Limb (tissue), 2 donors: ENCODE measurements around the gene SHMT2.

Source experiments
- DNase-seq, 2 donors: peaks; one replicate each; pipeline ENCODE4 v3.0.0-alpha.2; 2016; ENCODE audit errors: extremely low spot score in 2 of 2

Gene SHMT2

GRCh38 chr12:57229634-57230380, at the start of gene SHMT2:
Gene SHMT2, plus strand, starts transcription at chr12:57229711. Its CDS starts 68 bp downstream, at chr12:57229779.
- DNase-seq = peak; percentile 93 to 99

GRCh38 chr12:57180321-57180989, 49.1 kb upstream of the SHMT2 start:
- DNase-seq = no peak

- DNase-seq = no peak
Measured at GRCh38 chr12:57181072-57181471, 48.4 kb upstream of the SHMT2 start.

GRCh38 chr12:57181561-57182155, 47.9 kb upstream of the SHMT2 start:
- DNase-seq = no peak

- DNase-seq = peak; percentile 68 to 86
Measured at GRCh38 chr12:57182918-57183575, 46.5 kb upstream of the SHMT2 start.

GRCh38 chr12:57183939-57184725, 45.4 kb upstream of the SHMT2 start:
- no peak for DNase-seq

GRCh38 chr12:57185403-57185802, 44.1 kb upstream of the SHMT2 start:
- DNase-seq = no peak

GRCh38 chr12:57185906-57186508, 43.5 kb upstream of the SHMT2 start:
- DNase-seq = no peak

GRCh38 chr12:57187222-57188089, 42.1 kb upstream of the SHMT2 start:
- DNase-seq = no peak

GRCh38 chr12:57188090-57188425, 41.5 kb upstream of the SHMT2 start:
- DNase-seq = no peak

GRCh38 chr12:57190037-57190436, 39.5 kb upstream of the SHMT2 start:
- DNase-seq = no peak

GRCh38 chr12:57190821-57191220, 38.7 kb upstream of the SHMT2 start:
- no peak for DNase-seq

- DNase-seq = no peak
Measured at GRCh38 chr12:57191410-57191809, 38.1 kb upstream of the SHMT2 start.

- DNase-seq = no peak
Measured at GRCh38 chr12:57192920-57193319, 36.6 kb upstream of the SHMT2 start.

- DNase-seq = no peak
Measured at GRCh38 chr12:57193706-57194245, 35.7 kb upstream of the SHMT2 start.

GRCh38 chr12:57194253-57194652, 35.3 kb upstream of the SHMT2 start:
- DNase-seq = no peak

GRCh38 chr12:57195186-57195585, 34.3 kb upstream of the SHMT2 start:
- DNase-seq = no peak

- no peak for DNase-seq
Measured at GRCh38 chr12:57195611-57196371, 33.7 kb upstream of the SHMT2 start.

GRCh38 chr12:57196439-57196838, 33.1 kb upstream of the SHMT2 start:
- no peak for DNase-seq
